ENCODE data around the gene CD274. TPM values are rescaled to one million over a fixed set of nuclear protein-coding genes. Genes with fewer than 3 reads are reported as not detected.

Gene CD274
- total RNA-seq, 4 donors from 2014 or later, result 1.3 to 3.5 (median 2.2) TPM

DNA sequence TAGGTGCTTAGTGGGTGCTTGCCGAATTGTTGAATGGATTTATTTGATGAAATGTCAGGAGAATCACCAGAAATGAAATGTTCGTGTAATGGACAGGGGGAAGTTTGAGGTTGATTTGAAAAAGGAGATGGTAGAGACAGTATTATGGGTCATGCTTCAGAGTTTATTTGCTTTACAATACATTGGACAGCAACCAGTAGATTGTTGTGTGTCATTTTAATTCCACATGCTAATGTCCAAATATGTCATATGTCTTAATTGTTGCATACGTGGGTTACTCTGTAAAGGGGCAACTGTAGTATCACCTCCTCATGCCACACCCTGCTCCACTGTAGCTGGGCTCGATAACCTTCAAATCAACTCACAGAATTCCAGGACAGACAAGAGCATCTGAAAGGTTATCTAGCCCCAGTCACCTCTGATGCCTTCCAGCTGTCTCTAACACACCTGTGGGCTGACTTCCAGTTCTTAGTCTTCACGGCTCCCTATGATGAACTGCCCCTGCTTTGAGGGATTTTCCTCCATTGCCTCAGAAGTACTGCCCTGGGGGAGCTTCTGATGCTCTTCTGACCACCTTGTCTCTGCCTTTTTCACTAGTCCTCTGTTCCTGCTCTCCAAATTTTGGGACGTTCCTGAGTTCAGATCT lies 61.7 kb downstream of the CD274 start:
- 62 to 73% methylated on average over 6 of the region's 6 CpGs for WGBS, 2 donors
- no peak overlapping the region for H3K27ac ChIP-seq
- intact Hi-C loops (cut with DNase I), result no loop called here
- TF ChIP-seq POLR2A (IDR thresholded peaks at IDR 0.05), result no peak
- TF ChIP-seq, protein P1, sequence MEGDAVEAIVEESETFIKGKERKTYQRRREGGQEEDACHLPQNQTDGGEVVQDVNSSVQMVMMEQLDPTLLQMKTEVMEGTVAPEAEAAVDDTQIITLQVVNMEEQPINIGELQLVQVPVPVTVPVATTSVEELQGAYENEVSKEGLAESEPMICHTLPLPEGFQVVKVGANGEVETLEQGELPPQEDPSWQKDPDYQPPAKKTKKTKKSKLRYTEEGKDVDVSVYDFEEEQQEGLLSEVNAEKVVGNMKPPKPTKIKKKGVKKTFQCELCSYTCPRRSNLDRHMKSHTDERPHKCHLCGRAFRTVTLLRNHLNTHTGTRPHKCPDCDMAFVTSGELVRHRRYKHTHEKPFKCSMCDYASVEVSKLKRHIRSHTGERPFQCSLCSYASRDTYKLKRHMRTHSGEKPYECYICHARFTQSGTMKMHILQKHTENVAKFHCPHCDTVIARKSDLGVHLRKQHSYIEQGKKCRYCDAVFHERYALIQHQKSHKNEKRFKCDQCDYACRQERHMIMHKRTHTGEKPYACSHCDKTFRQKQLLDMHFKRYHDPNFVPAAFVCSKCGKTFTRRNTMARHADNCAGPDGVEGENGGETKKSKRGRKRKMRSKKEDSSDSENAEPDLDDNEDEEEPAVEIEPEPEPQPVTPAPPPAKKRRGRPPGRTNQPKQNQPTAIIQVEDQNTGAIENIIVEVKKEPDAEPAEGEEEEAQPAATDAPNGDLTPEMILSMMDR (IDR thresholded peaks at IDR 0.05), result peak in 1 of 6 experiments; percentile 10
- no peaks in the 10 kb centered on the region for H3K36me3 ChIP-seq
- H3K4me1 ChIP-seq, result peaks cover 0 to 33% (median 15%) of the 10 kb centered on the region in 3 donors
- no peaks in the 10 kb centered on the region for H3K27me3 ChIP-seq
- no peak for DNase-seq
- H3K9me3 ChIP-seq, result no peaks in the 10 kb centered on the region
- peak overlapping the region in 1 of 4 donors; percentile 59 for H3K4me3 ChIP-seq

DNA sequence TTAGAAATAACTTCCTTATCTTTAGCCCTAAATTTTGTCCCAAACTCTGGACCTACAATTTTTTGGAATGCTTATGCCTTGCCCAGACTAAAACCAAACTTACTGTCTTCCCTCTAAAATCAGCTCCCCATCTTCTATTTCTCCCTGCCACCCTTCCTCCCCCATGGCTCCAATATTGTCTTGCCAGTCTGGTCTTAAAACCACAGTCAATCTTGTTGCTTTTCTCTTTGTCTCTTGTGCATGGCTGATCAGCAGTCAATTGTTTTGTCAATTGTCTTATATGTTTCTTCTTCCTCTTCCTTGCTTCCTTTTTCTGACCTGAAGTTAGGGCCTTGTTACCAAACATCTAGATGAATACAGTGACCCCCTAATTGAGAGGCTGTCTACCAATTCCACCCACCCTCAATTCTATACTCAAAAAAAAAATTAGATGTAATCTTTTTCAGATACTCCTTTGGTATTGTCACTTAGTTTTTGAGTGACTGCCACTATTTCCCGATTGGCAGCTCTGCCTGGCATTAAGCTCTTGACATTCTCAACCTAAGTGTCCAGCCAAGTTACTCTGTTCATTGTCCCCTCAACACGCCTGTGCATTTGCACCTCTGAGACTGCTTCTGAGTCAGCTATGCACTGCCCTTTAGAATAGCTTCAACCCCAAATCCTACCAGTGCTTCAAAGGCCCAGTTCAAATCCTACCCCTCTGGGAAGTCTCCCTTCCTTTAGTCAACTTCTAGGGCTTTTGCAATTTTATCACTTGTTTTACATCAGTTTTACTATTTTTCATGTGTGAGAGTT lies 62.5 kb downstream of the CD274 start:
- TF ChIP-seq, protein P1 (IDR thresholded peaks at IDR 0.05), result no peak
- no peak overlapping the region for H3K4me3 ChIP-seq
- H3K36me3 ChIP-seq, result no peaks in the 10 kb centered on the region
- intact Hi-C loops (cut with DNase I), result no loop called here
- WGBS, 2 donors, result 81 to 85% methylated on average over 2 of the region's 2 CpGs
- peaks cover 0 to 41% (median 15%) of the 10 kb centered on the region in 3 donors for H3K4me1 ChIP-seq
- no peaks in the 10 kb centered on the region for H3K27me3 ChIP-seq
- DNase-seq, result no peak
- H3K9me3 ChIP-seq, result no peaks in the 10 kb centered on the region
- no peak overlapping the region for H3K27ac ChIP-seq

DNA sequence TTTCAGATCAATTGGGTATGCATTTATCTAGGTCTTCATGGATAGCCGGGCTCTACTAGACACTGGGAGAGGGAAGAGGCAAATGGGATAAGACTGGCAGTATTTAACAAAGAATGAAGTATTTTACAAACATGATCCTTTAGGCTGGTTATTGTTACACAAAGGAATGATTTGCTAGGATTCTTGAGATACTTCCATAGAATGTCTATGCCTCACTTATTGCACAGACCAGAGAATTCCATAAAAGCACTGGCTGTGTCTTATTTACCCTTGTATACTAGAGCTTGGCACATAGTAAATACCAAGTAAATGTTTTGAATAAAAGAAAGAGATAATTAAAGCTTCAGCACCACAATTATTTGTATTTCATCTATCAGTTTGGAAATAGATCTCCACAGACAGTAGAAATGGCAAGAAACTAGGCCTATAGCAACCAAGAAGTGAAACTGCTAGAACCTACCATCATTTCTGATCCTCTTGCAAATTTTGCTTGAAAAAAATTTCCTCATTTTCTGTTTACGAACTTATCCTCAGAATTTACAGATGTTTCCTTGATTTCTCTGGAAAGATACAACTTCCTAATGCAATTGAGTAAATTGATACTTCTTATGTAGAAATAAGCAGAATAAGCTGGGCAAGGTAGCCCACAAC lies 63.7 kb downstream of the CD274 start:
- intact Hi-C loops (cut with DNase I), result no loop called here
- Histone ChIP-seq H3K4me3 (no peak overlapping the region), H3K36me3 (no peaks in the 10 kb centered on the region), H3K27ac (no peak overlapping the region), H3K4me1 (peaks cover 0 to 52% (median 20%) of the 10 kb centered on the region in 3 donors), H3K27me3 (no peaks in the 10 kb centered on the region), H3K9me3 (no peaks in the 10 kb centered on the region)
- DNase-seq, result no peak
- WGBS, 2 donors, result 85 to 90% methylated on average over 2 of the region's 2 CpGs
- no peak for TF ChIP-seq POLR2A (IDR thresholded peaks at IDR 0.05)
- TF ChIP-seq, protein P1 (IDR thresholded peaks at IDR 0.05), result no peak

DNA sequence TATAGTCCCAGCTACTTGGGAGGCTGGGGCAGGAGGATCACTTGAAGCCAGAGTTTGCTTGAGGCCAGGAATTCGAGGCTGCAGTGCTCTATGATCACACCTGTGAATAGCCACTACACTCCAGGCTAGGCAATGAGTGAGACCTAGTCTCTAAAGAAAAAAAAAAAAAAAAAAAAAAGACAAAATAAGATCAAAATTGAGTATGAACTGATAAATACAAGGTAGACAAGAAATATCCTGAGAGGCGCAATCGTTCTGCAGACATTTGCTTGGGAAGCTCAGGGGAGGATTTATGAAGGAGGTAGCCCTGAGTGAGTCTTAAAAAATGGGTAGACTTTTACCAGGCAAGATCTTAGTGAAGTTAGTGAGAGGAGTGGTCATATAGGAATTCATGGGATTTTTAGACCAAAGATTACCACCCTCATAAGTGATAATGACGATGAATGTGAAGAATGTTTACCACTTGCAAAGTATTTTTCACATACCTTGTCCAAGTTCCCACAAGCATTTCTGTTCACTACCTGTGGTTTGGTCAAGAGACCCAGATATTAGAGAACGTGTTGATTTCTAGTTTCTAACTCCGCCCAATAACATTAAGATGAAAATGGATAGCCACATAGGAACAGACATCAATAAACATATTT lies 64.4 kb downstream of the CD274 start:
- no peak overlapping the region for H3K27ac ChIP-seq
- no peak overlapping the region for H3K4me3 ChIP-seq
- peaks cover 0 to 48% (median 18%) of the 10 kb centered on the region in 3 donors for H3K4me1 ChIP-seq
- no peaks in the 10 kb centered on the region for H3K36me3 ChIP-seq
- no peak for TF ChIP-seq POLR2A (IDR thresholded peaks at IDR 0.05)
- TF ChIP-seq, protein P1 (IDR thresholded peaks at IDR 0.05), result no peak
- H3K27me3 ChIP-seq, result no peaks in the 10 kb centered on the region
- H3K9me3 ChIP-seq, result no peaks in the 10 kb centered on the region
- WGBS, 2 donors, result 83 to 88% methylated on average over 6 of the region's 6 CpGs
- intact Hi-C loops (cut with DNase I), result no loop called here
- DNase-seq, result no peak

Data from esophagus squamous epithelium (tissue), 5 donors.